Activated B cell treated with CpG ODN at 0.5 μM for 24 hours (primary cell): ENCODE results near the gene SAXO2. TPM values are rescaled to one million over a fixed set of nuclear protein-coding genes. Genes with fewer than 3 reads are reported as not detected.
"Not testable (repeated sequence)": the region's sequence is repeated elsewhere in the genome, so short reads cannot be mapped to it uniquely, and the experiment has no call there.

ENCODE experiments used
- ATAC-seq: fragments of 200-7000 bp; cut with Tn5 transposase; one replicate; pipeline ENCODE4 v1.10.0; 2021; ENCODE audit warnings: low read depth, mild to moderate bottlenecking, moderate library complexity
- CTCF ChIA-PET: fragments of 350-600 bp; sonication (Branson Sonifier 250); formaldehyde crosslinking; loops from one replicate; lab custom pipeline; 2021; ENCODE audit warnings: antibody characterized with exemption; lab: Charles Lee
- POLR2A ChIA-PET: fragments of 350-600 bp; sonication (Branson Sonifier 250); formaldehyde crosslinking; loops from one replicate; lab custom pipeline; 2021; ENCODE audit warnings: antibody characterized with exemption; lab: Charles Lee
- DNase-seq: peaks from one replicate; pipeline ENCODE4 v3.0.0; 2022
- H3K27ac Mint-ChIP-seq: one replicate; pipeline ENCODE4 v1.8.0; 2020; ENCODE audit warnings: mixed read lengths
- H3K27me3 Mint-ChIP-seq: one replicate; pipeline ENCODE4 v1.8.0; 2021; ENCODE audit warnings: mixed read lengths
- H3K36me3 Mint-ChIP-seq: one replicate; pipeline ENCODE4 v1.8.0; 2021; ENCODE audit warnings: low read depth, mixed read lengths
- H3K4me1 Mint-ChIP-seq: one replicate; pipeline ENCODE4 v1.8.0; 2021; ENCODE audit warnings: mixed read lengths
- H3K4me3 Mint-ChIP-seq: one replicate; pipeline ENCODE4 v1.8.0; 2020; ENCODE audit warnings: mild to moderate bottlenecking, mixed read lengths
- H3K9me3 Mint-ChIP-seq: one replicate; pipeline ENCODE4 v1.8.0; 2020; ENCODE audit warnings: mixed read lengths
- CTCF ChIP-seq: fragments of 200-600 bp; IDR thresholded peaks from one replicate; pipeline ENCODE4 v1.8.0; 2022; ENCODE audit warnings: antibody characterized with exemption, mild to moderate bottlenecking
- intact Hi-C: fragments of 100-400 bp; cut with micrococcal nuclease; formaldehyde crosslinking; loops from one replicate; pipeline ENCODE4 v1.15.1; 2024
- total RNA-seq: library from RNA; stranded (reverse); gene quantifications from 2 replicates; pipeline ENCODE4 v1.2.3, GENCODE V29; 2022

The SAXO2 gene
- total RNA-seq, 1 donor from 2014 or later: 24.9 TPM

DNA sequence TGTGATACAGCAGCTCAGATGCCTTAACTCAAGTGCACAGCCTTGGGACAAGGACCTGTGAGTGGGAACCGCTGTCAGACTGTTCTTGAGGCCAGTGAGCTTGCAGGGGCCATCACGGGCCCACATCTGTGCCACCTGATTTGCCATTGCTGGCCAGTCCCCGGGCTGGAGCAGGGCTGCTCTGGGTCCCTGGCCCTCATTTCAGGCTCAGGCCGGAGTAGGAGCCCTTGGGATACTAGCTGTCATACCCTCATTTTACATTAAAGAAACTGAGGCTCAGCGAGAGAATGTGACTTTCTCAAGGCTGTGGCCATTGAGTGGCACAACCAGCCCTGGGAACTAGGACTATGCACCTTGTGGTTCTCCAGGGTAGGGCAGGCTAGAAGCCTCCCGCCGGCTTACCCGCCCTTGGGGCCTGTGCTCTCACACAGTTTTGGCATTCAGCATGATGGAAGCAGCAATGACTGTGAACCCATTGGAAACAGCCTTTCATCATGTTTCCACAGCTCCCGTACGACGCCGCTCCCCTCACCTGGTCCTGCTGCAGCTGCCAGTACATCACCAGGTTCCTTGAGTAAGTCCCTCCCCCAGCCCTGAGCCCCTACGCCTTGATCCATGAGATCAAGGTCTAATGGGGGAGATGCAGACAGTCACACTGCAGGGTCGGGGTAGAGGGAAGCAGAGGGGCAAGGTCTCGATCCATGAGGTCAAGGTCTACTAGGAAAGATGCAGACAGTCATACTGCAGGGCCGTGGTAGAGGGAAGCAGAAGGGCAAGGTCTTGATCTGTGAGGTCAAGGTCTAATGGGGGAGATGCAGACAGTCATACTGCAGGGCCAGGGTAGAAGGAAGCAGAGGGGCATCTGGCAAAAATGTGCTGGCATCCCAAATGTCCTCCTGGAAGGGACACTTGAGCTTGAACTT lies 44.4 kb downstream of the SAXO2 start:
- ATAC-seq (no peak), DNase-seq (no peak)
- intact Hi-C loops: no loop called here
- Mint-ChIP-seq H3K4me1 (no peaks in the 10 kb centered on the region), H3K9me3 (peaks cover 12% of the 10 kb centered on the region), H3K27ac (no peak overlapping the region), H3K36me3 (no peaks in the 10 kb centered on the region), H3K27me3 (peaks cover 4% of the 10 kb centered on the region), H3K4me3 (no peak overlapping the region)
- CTCF ChIA-PET: no interaction called here
- POLR2A ChIA-PET: no interaction called here
- no peak for TF ChIP-seq CTCF

- intact Hi-C loops: no loop called here
- no peak overlapping the region for H3K27ac Mint-ChIP-seq
- no peak for ATAC-seq
- peaks cover 12% of the 10 kb centered on the region for H3K9me3 Mint-ChIP-seq
- TF ChIP-seq CTCF: no peak
- CTCF ChIA-PET: no interaction called here
- H3K4me3 Mint-ChIP-seq: no peak overlapping the region
- H3K27me3 Mint-ChIP-seq: peaks cover 4% of the 10 kb centered on the region
- H3K36me3 Mint-ChIP-seq: no peaks in the 10 kb centered on the region
- no peak for DNase-seq
- no peaks in the 10 kb centered on the region for H3K4me1 Mint-ChIP-seq
- POLR2A ChIA-PET: no interaction called here
Measured at GRCh38 chr15:82307714-82308081, 45.1 kb downstream of the SAXO2 start.

DNA sequence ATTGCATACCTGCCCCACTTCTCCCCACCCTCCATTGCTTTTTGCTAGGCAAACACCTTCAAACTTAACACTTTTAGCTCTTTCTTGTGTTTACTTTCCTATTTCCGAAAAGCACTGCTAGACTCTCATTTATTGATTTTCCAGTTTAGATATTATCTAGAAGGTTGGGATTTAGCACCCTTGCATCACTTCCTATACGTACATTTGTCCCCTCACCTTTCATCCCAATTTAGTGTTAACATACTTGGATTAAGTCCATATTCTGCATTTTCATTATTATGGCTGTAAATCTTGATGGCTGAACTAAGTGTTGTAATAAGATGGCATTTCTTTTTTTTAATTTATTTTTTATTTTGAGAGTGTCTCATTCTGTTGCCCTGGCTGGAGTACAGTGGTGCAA lies 47.2 kb downstream of the SAXO2 start:
- Mint-ChIP-seq H3K9me3 (peaks cover 12% of the 10 kb centered on the region), H3K27me3 (peaks cover 4% of the 10 kb centered on the region), H3K4me3 (no peak overlapping the region), H3K27ac (no peak overlapping the region), H3K36me3 (no peaks in the 10 kb centered on the region), H3K4me1 (no peaks in the 10 kb centered on the region)
- no peak for TF ChIP-seq CTCF
- POLR2A ChIA-PET: no interaction called here
- intact Hi-C loops: no loop called here
- CTCF ChIA-PET: no interaction called here
- ATAC-seq (no peak), DNase-seq (no peak)

GRCh38 chr15:82311321-82311720 lies 48.7 kb downstream of the SAXO2 start:
- H3K27ac Mint-ChIP-seq, H3K27me3 Mint-ChIP-seq, DNase-seq, H3K36me3 Mint-ChIP-seq, ATAC-seq, H3K4me1 Mint-ChIP-seq, H3K4me3 Mint-ChIP-seq, POLR2A ChIA-PET, intact Hi-C loops, CTCF ChIA-PET: not testable (repeated sequence)
- peaks cover 12% of the 10 kb centered on the region for H3K9me3 Mint-ChIP-seq

DNA sequence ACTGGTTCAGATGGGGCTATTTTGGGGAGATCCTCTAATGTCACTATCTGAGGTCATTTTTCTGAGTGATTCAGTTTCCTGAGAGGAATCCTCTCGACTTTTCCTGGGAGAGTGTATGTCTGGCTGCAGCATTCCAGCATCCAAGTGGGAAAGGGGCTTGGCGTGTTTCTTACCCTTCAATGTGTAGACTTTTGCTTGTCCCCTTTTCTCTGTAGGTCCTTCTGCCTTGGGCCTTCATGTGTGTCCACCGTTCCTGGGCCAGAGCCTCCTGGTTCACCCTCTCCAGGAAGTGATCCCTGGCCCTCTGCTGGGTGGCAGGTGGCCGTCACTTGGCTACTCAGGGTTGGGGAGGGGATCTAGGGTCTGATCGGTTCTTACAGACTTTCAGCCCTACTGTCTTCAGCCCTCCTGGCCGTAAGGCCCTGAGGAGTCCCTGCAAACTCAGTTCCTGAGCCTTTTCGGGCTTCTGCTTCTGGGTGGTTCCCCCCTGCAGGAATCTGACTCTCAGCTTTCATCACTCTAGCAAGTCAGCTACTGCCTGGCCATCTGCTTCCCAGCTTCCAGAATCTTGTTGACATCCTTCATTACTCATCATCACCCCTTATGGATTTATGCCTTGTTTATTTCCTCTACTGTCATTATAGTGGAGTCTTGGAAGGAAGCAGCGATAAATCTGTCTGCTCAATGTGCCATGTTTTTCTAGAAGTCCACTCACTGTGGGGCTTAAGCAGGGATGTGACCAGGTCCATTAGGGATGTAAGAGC lies 50.1 kb downstream of the SAXO2 start:
- H3K4me1 Mint-ChIP-seq: no peaks in the 10 kb centered on the region
- POLR2A ChIA-PET: no interaction called here

More for the DNA sequence above, 50.1 kb downstream of the SAXO2 start:
- no peak for TF ChIP-seq CTCF
- DNase-seq: no peak
- ATAC-seq: no peak
- CTCF ChIA-PET: no interaction called here
- Mint-ChIP-seq H3K27me3 (peaks cover 7% of the 10 kb centered on the region), H3K9me3 (peaks cover 12% of the 10 kb centered on the region), H3K27ac (no peak overlapping the region), H3K36me3 (no peaks in the 10 kb centered on the region), H3K4me3 (no peak overlapping the region)
- intact Hi-C loops: no loop called here
